Measurements from ENCODE around the gene ZNF280D.

DNA sequence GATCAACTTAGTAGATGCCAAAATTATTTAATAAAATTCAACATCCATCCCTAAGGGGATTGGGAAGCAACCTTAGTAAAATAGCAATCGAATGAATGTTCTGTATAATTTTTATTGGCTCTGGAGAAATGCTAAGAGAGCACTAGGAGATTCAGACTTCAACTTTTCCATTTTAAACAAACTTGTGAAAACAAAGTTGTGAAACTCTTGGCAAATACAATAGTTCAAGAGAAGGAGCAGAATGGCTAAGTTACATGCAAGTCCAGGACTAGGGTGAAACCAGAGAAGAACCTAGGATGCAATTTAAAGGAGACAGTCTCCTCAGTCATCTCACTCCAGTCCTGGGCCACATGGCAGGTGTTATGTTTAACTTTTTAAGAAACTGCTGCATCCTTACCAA lies 16.7 kb upstream of the ZNF280D start:
- TF ChIP-seq ZNF274 (IDR thresholded peaks at IDR 0.05; ENCODE audit: low read depth, low read length), result no peak
- no peak for TF ChIP-seq YY1 (IDR thresholded peaks at IDR 0.05; ENCODE audit: insufficient read depth, insufficient read length)
- TF ChIP-seq SUZ12 (IDR thresholded peaks at IDR 0.05; ENCODE audit: extremely low read depth, insufficient read depth, insufficient read length), result no peak
